Prostate gland (tissue), 2 donors: ENCODE results near the gene MICU1.
A peak's percentile ranks its signal among the peaks of the same experiment; 100 is the strongest.

Experiments used
- CTCF ChIP-seq, 4 experiments: fragments of 200-600 bp in 2 of 4; fragments of 450-650 bp in 2 of 4; sonication (generic) in 2 of 4; IDR thresholded peaks; 1 replicate in 3 of 4; 2 replicates in 1 of 4; pipeline ENCODE4 v1.5.1; 2016 to 2019; ENCODE audit warnings: antibody characterized with exemption in 4 of 4, mild to moderate bottlenecking in 2 of 4, moderate library complexity in 2 of 4
- POLR2A ChIP-seq: fragments of 450-650 bp; IDR thresholded peaks from one replicate; pipeline ENCODE4 v1.6.1; 2016; ENCODE audit warnings: antibody characterized with exemption, mild to moderate bottlenecking
- POLR2AphosphoS5 ChIP-seq: sonication (generic); formaldehyde crosslinking; IDR thresholded peaks from one replicate; pipeline ENCODE4 v1.6.1; 2017; ENCODE audit warnings: antibody characterized with exemption

DNA sequence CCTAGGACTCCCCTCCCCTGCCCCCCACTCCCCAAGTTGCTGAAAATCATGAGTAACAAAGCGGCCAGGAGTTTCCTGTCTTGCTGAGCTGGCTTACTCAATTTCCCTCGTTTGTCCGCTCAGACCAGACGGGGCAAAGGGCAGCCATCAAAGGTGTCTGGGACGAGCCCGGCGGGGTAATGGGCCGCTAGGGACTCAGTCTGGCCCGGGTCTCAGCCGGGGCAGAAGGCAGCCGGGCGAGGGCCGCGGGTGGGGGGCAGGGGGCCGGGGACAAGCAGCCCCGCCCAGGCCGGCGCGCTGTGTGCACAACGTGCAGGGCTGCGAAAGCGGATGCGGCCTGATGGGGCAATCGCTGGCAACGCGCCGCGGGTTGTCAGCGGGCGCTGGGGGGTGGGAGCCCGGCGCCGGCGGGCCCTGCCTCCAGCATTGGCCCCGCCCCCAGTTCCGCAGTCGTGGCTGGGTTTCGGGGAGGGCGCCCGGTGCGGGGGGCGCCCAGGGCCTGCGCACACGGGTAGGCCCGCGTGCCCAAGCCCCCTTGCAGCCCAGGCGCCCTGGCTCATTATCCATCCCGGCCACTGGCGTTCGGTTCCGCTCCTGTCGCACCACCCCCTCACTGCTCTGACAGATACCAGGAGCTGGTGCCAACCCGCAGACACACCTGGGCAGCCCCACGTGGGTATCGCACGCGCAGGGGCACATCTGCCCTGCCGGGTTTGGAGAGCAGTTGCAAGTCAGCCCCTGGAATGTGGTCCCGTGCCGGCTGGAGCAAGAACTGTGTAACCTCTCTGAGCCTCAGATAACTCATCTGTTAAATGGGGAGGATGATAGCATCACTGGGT, 306.2 kb downstream of the MICU1 start:
- TF ChIP-seq CTCF (IDR thresholded peaks at IDR 0.05): peak in 2 of 4 experiments; percentile 20 to 26
- peak; percentile 37 for TF ChIP-seq POLR2A
- TF ChIP-seq POLR2AphosphoS5: peak; percentile 80
